ENCODE measurements around the gene RNF157.
A peak's percentile ranks its signal among the peaks of the same experiment; 100 is the strongest.
"Not testable (repeated sequence)": the region's sequence is repeated elsewhere in the genome, so short reads cannot be mapped to it uniquely, and the experiment has no call there.

RNF157 gene

GRCh38 chr17:76252967-76253766 lies 12.9 kb upstream of the RNF157 start:
- DNase-seq = peak; percentile 40

- peak; percentile 88 for DNase-seq
These were observed 12.0 kb upstream of the RNF157 start for GRCh38 chr17:76252040-76252954.

DNA sequence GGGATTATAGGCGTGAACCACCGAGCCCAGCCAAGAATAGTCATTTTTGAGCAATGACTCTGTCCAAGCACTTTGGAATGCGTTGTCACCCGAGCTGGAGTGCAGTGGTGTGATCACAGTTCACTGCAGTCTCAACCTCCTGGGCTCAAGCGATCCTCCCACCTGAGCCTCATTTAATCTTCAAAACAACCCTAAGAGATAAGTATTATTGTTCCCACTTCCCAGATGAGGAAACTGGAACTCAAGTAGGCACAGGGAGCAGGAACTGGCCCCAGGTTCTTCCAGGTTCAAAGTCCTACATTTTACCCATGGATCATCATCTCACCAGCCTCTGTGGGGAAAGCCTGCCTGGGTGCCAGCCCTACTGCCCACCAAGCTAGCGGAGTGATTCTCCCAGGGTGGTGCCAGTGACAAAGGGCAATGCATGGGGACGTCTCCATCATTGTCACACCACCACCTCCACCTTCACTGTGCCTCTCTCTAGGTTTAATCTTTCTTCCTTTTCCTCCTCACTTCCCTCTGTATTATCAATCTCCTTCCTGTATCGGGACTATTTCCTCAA lies 11.3 kb upstream of the RNF157 start:
- DNase-seq = no peak

DNA sequence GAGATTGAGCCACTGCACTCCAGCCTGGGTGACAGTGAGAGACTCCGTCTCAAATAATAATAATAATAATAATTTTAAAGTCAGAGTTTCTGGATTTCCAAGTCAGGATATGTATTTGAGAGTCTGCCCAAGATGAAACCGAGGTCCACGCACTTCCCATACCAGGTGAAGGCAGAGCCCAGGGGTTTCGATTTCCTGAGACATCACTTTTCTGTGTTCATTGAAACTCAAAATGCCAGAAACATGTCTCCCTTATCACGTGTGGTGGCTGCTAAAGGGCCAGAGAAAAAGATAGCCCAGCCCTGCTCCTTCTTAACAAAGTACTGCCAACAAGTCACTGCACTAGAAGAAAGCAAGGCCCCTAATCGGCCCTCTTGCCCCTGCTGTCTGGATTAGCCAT lies 9.8 kb upstream of the RNF157 start:
- no peak for DNase-seq

DNA sequence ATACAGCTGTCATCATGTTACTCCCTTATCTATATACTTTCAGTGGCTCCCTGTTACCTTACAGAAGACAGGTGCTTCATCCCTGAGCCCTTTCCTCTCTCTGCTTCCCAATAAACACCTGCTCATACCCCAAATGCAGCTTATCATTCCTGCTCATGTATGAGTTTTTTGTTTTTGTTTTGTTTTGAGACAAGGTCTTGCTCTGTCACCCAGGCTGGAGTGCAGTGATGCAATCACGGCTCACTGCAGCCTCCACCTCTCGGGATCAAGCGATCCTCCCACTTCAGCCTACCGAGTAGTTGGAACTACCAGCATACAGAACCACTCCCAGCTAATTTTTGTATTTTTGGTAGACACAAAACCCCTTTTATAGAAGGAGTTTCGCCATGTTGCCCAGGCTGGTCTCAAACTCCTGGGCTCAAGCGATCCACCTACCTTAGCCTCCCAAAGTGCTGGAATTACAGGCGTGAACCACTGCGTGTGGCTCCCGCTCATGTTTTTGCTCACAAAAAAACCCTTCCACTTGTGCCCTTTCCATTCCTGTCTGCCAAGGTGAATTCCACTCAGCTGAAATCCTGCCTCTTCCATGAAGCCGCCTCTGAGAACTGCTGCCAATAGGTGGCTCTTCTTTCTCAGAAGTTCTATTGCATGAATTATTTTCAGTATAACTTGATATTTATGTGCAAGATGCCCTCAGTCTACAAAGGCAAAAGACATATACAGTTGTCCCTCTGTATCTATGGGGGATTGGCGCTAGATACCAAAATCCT lies 7.9 kb upstream of the RNF157 start:
- peak; percentile 8 for DNase-seq

DNA sequence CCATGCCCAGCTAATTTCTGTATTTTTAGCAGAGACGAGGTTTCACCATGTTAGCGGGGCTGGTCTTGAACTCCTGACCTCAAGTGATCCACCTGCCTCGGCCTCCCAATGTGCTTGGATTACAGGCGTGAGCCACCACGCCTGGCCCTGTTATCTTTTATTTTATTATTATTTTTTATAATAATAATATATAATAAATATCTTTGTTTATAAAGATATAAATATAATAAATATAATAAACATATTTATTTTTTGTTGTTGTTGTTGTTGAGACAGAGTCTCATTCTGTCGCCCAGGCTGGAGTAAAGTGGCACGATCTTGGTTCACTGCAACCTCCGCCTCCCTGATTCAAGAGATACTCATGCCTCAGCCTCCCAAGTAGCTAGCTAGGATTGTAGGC lies 7.0 kb upstream of the RNF157 start:
- no peak for DNase-seq

GRCh38 chr17:76246080-76247066 lies 6.1 kb upstream of the RNF157 start:
- peak; percentile 100 for DNase-seq

GRCh38 chr17:76244721-76245120 lies 4.4 kb upstream of the RNF157 start:
- not testable (repeated sequence) for DNase-seq

DNA sequence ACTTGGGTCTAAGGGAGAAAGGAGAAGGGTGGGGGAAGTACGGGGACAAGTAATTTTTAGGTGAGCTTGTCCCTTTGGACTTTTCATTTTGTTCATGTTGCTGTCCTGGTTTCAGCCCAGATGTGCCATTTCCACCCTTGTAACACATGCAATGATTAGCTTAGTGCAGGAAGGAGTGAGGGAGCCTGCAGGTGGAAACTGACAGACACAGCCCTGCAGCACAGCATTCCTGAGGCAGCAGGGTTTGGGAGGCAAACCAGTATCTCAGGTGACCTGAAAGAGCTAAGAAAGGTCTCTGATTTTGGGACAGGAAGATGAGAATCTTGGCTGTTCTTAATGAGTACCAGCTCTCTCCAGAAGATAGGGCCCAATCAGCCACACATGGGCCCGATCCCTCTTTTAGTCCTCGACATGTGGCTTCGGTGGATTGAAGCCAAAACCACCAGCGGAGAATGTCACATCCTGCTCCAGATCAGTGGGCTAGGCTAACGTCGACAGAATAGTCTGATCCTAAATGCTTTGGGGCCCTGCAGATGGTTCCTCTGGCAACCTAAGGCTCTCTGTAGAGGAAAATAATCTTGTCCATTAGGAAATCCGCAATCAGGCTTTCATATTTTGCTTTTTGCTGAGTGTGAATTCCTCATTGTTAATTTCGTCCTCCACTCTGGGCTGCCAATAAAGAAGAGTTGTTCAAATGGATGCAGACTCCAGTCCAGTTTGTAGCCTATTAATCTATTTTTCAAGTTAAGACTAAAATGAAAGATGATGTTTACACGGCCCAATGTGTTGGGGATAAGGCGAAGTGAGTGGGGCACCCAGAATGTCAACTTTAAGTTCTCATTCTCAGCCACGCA lies 3.8 kb upstream of the RNF157 start:
- DNase-seq = peak; percentile 61

DNA sequence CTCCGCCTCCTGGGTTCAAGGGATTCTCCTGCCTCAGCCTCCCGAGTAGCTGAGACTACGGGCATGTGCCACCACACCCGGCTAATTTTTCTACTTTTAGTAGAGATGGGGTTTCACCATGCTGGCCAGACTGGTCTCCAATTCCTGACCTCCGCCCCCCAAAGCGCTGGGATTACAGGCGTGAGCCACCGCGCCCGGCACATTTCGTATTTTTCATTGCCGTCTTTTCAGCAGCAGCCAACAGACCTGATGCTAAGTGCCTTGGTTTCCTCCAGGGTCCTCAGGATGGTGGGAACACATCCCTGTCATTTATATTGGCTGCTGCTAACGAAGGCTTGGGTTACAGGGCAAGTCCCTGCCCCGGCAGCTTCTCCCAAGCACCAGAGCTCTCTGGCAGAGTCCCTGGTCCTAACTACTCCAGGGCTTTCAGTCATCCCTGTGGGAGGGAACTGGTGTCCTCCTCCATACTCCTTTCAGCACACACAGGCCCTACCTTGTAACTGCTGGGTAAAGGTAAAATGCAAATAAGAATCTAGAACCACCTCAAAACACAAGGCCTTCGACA lies 1.5 kb upstream of the RNF157 start:
- no peak for DNase-seq

GRCh38 chr17:76241204-76241538 lies 878 bp upstream of the RNF157 start:
- no peak for DNase-seq

DNA sequence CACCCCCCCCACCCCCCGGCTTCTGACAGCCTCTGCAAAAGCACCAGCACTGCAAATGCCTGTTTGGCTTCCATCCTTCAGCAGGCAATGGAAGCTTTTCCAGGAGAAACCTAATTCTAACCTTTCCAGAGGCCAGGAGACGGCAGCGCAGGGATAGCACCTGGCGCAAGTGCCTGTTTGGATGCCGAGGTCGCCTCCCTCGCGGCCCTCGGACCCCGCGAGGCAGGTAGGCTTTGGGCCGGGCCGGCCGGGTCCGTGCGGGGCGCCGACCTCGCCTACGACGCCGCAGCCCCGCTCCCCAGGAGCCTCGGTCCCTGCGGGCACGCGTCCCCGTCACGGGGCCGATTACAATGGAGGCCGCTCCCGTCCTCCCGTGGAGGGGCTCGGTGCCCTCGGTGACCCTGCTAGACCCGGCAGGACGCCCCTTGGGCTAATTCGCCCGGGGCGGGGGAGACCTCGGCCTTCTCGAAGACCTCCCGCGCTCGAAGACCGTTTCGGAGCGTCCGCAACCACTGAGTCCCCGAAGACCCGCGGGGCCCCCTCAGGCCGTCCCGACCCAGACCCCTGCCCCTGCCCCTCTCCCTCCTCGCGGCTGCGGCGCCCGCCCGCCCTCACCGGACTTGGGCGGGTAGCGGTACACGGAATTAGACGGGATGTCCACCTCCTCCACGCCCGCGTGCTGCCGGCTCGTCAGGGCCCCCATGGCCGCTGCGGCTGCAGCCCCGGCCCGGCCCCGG lies 587 bp downstream of the RNF157 start:
- no peak for DNase-seq

- DNase-seq = no peak
These were observed 1.3 kb downstream of the RNF157 start for GRCh38 chr17:76238847-76239537.

DNA sequence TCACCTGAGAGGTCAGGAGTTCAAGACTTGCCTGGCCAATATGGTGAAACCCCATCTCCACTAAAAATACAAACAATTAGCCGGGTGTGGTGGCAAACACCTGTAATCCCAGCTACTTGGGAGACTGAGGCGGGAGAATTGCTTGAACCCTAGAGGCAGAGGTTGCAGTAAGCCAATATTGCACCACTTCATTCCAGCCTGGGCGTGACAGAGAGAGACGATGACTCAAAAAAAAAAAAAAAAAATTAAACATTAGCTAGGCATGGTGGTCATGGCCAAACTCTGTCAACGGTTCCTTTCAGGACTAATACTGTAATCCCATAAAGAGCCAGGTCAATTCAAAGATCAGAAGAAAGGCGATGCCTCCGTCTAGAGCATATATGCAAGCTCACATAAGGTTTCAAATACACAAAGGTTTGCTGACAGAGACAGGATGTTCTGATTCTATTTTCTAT lies 2.4 kb downstream of the RNF157 start:
- DNase-seq = no peak

DNA sequence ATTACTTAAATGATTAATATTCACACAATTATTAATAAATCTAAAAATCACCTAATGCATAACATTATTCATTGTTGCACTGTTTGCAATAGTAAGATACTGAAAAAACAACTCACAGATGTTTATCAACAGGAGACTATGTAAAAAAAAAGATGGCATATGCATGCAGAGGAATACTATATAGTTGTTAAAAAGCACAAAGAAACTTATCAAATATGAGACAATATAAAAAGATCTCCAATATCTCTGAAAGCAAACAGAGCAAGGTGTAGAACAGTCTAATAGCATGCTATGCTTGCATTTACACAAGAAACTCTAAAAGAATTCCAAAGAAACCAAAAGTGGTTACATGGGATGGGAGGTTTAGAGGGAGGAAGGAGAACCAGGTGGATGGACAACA lies 3.7 kb downstream of the RNF157 start:
- DNase-seq = no peak

- no peak for DNase-seq
These were observed 4.4 kb downstream of the RNF157 start for GRCh38 chr17:76235883-76236282.

DNA sequence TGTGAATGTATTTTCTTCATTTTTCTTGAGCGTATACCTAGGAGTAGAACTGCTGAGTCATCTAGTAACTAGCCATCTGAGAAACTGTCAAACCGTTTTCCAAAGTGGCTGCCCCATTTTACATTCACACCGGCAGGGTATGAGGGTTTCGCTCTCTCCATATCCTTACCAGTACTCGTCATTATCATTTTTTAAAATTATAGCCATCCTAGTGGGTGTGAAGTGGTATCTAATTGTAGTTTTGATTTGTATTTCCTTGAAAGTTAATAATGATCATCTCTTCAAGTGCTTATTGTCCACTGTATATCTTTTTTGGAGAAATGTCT lies 6.0 kb downstream of the RNF157 start:
- no peak for DNase-seq

- no peak for DNase-seq
These were observed 6.5 kb downstream of the RNF157 start for GRCh38 chr17:76233588-76234353.

Data from MV-4-11 (cell line).